Caco-2 (cell line): ENCODE data around the gene BIN2. TPM values are rescaled to one million over a fixed set of nuclear protein-coding genes. Genes with fewer than 3 reads are reported as not detected.

Experiments used
- BruUV-seq: library from RNA; stranded (reverse); fragments of 400-500 nt; replicated peaks from 2 replicates; lab custom pipeline; 2021; lab: Mats Ljungman, UMichigan
- CTCF ChIA-PET: fragments of 300-600 bp; sonication (Branson Sonifier 250); formaldehyde crosslinking; loops from one replicate; lab custom pipeline; 2022; ENCODE audit warnings: antibody characterized with exemption; lab: Charles Lee
- POLR2A ChIA-PET: fragments of 300-600 bp; sonication (Branson Sonifier 250); formaldehyde crosslinking; loops from one replicate; lab custom pipeline; 2022; ENCODE audit warnings: antibody characterized with exemption; lab: Charles Lee
- DNase-seq, 2 experiments: peaks; one replicate each; pipeline versions ENCODE4 v3.0.0 to v3.0.0-alpha.2; 2020 to 2022
- H3K27me3 ChIP-seq: replicated peaks from 2 replicates; pipeline ENCODE4 v1.6.0; 2011; ENCODE audit warnings: low read length; ENCODE audit not compliant: control insufficient read depth, insufficient read depth
- H3K36me3 ChIP-seq: 2 replicates; pipeline ENCODE4 v1.5.1; 2011; ENCODE audit warnings: low read length; ENCODE audit not compliant: control insufficient read depth, insufficient read depth
- H3K4me1 ChIP-seq: fragments of 250-450 bp; sonication (Bioruptor Pico); 2 replicates; pipeline ENCODE4 v1.5.1; 2020; ENCODE audit warnings: mild to moderate bottlenecking
- H3K4me3 ChIP-seq: 2 replicates; pipeline ENCODE4 v1.5.1; 2011; ENCODE audit warnings: low read depth, mild to moderate bottlenecking, control low read depth, low read length
- H3K9me3 ChIP-seq: fragments of 250-450 bp; sonication (Bioruptor Pico); 2 replicates; pipeline ENCODE4 v1.5.1; 2020; ENCODE audit warnings: mild to moderate bottlenecking, moderate library complexity
- H3K27ac Mint-ChIP-seq: one replicate; pipeline ENCODE4 v1.8.0; 2022; ENCODE audit warnings: mixed read lengths; ENCODE audit not compliant: unreplicated experiment
- H3K27me3 Mint-ChIP-seq: one replicate; pipeline ENCODE4 v1.8.0; 2022; ENCODE audit warnings: mixed read lengths; ENCODE audit not compliant: insufficient read depth, unreplicated experiment
- H3K36me3 Mint-ChIP-seq: one replicate; pipeline ENCODE4 v1.8.0; 2022; ENCODE audit warnings: mild to moderate bottlenecking, mixed read lengths; ENCODE audit not compliant: insufficient read depth, unreplicated experiment
- H3K4me1 Mint-ChIP-seq: one replicate; pipeline ENCODE4 v1.8.0; 2022; ENCODE audit warnings: low read depth, mixed read lengths; ENCODE audit not compliant: unreplicated experiment
- H3K4me3 Mint-ChIP-seq: one replicate; pipeline ENCODE4 v1.8.0; 2022; ENCODE audit warnings: mild to moderate bottlenecking, moderate library complexity, mixed read lengths; ENCODE audit not compliant: unreplicated experiment
- H3K9me3 Mint-ChIP-seq: one replicate; pipeline ENCODE4 v1.8.0; 2022; ENCODE audit warnings: mixed read lengths; ENCODE audit not compliant: unreplicated experiment
- CTCF ChIP-seq, 2 experiments: fragments of 200-600 bp in 1 of 2; IDR thresholded peaks; 1 replicate in 1 of 2; 2 replicates in 1 of 2; pipeline versions ENCODE4 v1.5.1 to v1.8.0; 2011 to 2022; ENCODE audit warnings: antibody characterized with exemption in 1 of 2, control low read depth in 1 of 2, inconsistent platforms in 1 of 2, low read depth in 1 of 2, low read length in 1 of 2, mild to moderate bottlenecking in 1 of 2, moderate library complexity in 1 of 2; ENCODE audit not compliant: insufficient read depth in 1 of 2, severe bottlenecking in 1 of 2, unreplicated experiment in 1 of 2
- intact Hi-C: fragments of 100-400 bp; cut with micrococcal nuclease; formaldehyde crosslinking; loops from one replicate; pipeline ENCODE4 v1.10.0; 2022; ENCODE audit not compliant: unreplicated experiment
- total RNA-seq: library from RNA; stranded (reverse); gene quantifications from 2 replicates; pipeline ENCODE4 v1.2.3, GENCODE V29; 2022

BIN2 gene
- total RNA-seq, 1 experiment from 2014 or later, result 0.18 TPM

GRCh38 chr12:51369581-51369980 is 45.6 kb upstream of the BIN2 start:
- H3K36me3 ChIP-seq, result no peaks in the 10 kb centered on the region; the same call in none of the 2 replicates
- no peaks in the 10 kb centered on the region for H3K9me3 ChIP-seq
- Mint-ChIP-seq H3K36me3 (peaks cover 96% of the 10 kb centered on the region), H3K27me3 (no peaks in the 10 kb centered on the region), H3K27ac (no peak overlapping the region), H3K9me3 (no peaks in the 10 kb centered on the region), H3K4me3 (no peak overlapping the region), H3K4me1 (peaks cover 16% of the 10 kb centered on the region)
- POLR2A ChIA-PET, result no interaction called here
- H3K4me3 ChIP-seq, result no peak overlapping the region
- intact Hi-C loops, result no loop called here
- H3K27me3 ChIP-seq, result no peaks in the 10 kb centered on the region
- DNase-seq, result no peak
- CTCF ChIA-PET, result no interaction called here
- BruUV-seq, result no TSS peak
- H3K4me1 ChIP-seq, result peaks cover 19% of the 10 kb centered on the region
- no peak for TF ChIP-seq CTCF (IDR thresholded peaks at IDR 0.05; ENCODE audit: insufficient read depth in 1 of 2, low read depth in 1 of 2, low read length in 1 of 2, severe bottlenecking in 1 of 2, unreplicated experiment in 1 of 2)

DNA sequence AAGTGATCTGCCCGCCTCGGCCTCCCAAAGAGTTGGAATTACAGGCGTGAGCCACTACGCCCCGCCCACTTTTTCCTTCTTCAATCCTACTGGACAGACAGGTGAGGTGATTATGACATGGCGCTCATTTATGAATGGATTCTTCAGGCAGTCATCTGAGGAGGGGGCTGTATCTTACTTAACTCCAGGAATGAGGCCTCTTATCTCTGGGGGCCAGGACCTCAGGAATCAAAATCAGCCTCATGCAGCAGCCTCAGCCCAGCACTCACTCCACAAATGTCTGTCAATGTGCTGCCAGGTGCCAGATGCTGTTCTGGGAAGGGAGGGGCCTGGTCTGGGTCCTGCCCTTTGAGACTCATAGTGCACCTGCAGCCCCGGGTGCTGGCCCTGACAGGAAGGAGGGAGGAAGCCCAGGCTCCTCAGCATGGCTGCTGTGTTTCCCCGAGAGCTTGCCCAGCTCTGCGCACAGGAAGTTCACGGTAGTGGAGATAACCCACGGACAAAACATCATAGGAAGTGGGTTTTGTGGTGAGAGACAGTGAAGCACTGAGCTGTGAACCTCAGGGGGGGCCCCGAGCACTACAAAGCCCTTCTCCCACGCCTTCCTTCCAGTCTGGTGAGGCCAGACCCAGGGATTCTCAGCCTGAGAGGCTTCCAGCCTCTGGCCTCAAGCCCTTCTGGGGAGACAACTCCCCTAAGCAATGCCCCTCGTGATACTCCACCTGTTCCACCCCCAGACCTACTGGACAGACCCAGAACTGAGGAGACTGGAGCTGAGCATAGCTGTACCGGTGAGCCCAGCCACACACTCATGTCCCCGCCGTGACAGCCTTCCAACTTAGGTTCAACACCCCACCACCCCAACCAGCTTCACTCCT is 44.9 kb upstream of the BIN2 start:
- no peak overlapping the region for H3K4me3 Mint-ChIP-seq
- POLR2A ChIA-PET, result no interaction called here
- H3K27ac Mint-ChIP-seq, result no peak overlapping the region
- Histone ChIP-seq H3K27me3 (no peaks in the 10 kb centered on the region), H3K4me1 (peaks cover 19% of the 10 kb centered on the region), H3K4me3 (no peak overlapping the region), H3K9me3 (no peaks in the 10 kb centered on the region), H3K36me3 (no peaks in the 10 kb centered on the region; the same call in none of the 2 replicates)
- peaks cover 94% of the 10 kb centered on the region for H3K36me3 Mint-ChIP-seq
- CTCF ChIA-PET, result no interaction called here
- H3K4me1 Mint-ChIP-seq, result peaks cover 16% of the 10 kb centered on the region
- BruUV-seq, result no TSS peak
- TF ChIP-seq CTCF (IDR thresholded peaks at IDR 0.05; ENCODE audit: insufficient read depth in 1 of 2, low read depth in 1 of 2, low read length in 1 of 2, severe bottlenecking in 1 of 2, unreplicated experiment in 1 of 2), result no peak
- H3K9me3 Mint-ChIP-seq, result no peaks in the 10 kb centered on the region
- no peaks in the 10 kb centered on the region for H3K27me3 Mint-ChIP-seq
- peak in 1 of 2 experiments; percentile 31 for DNase-seq
- intact Hi-C loops, result no loop called here

GRCh38 chr12:51365276-51365675 is 41.3 kb upstream of the BIN2 start:
- Mint-ChIP-seq H3K4me3 (no peak overlapping the region), H3K4me1 (peaks cover 7% of the 10 kb centered on the region), H3K27ac (no peak overlapping the region), H3K36me3 (peaks cover 91% of the 10 kb centered on the region), H3K27me3 (no peaks in the 10 kb centered on the region), H3K9me3 (no peaks in the 10 kb centered on the region)
- H3K4me3 ChIP-seq, result no peak overlapping the region
- no peak for TF ChIP-seq CTCF (IDR thresholded peaks at IDR 0.05; ENCODE audit: insufficient read depth in 1 of 2, low read depth in 1 of 2, low read length in 1 of 2, severe bottlenecking in 1 of 2, unreplicated experiment in 1 of 2)
- peaks cover 4% of the 10 kb centered on the region for H3K36me3 ChIP-seq
- intact Hi-C loops, result no loop called here
- no peaks in the 10 kb centered on the region for H3K4me1 ChIP-seq
- no peaks in the 10 kb centered on the region for H3K27me3 ChIP-seq
- CTCF ChIA-PET, result no interaction called here
- no TSS peak for BruUV-seq
- H3K9me3 ChIP-seq, result no peaks in the 10 kb centered on the region
- POLR2A ChIA-PET, result interaction anchor here (0.6 kb wide), 1 partner anchor 28 kb away, joined by 3 read pairs; no protein-coding TSS in a partner anchor
- DNase-seq, result no peak
